PC-9 (cell line): ENCODE results near the gene SYT8. TPM values are rescaled to one million over a fixed set of nuclear protein-coding genes. Genes with fewer than 3 reads are reported as not detected.

Source experiments
- BruUV-seq: library from RNA; stranded (reverse); fragments of 400-500 nt; replicated peaks from 2 replicates; lab custom pipeline; 2021; lab: Mats Ljungman, UMichigan
- CTCF ChIA-PET: fragments of 300-600 bp; sonication (Branson Sonifier 250); formaldehyde crosslinking; loops from one replicate; lab custom pipeline; 2022; ENCODE audit warnings: antibody characterized with exemption; lab: Charles Lee
- POLR2A ChIA-PET: fragments of 300-600 bp; sonication (Branson Sonifier 250); formaldehyde crosslinking; loops from one replicate; lab custom pipeline; 2022; ENCODE audit warnings: antibody characterized with exemption; ENCODE audit not compliant: unreplicated experiment; lab: Charles Lee
- DNase-seq, 2 experiments: peaks; one replicate each; pipeline versions ENCODE4 v3.0.0 to v3.0.0-alpha.2; 2015 to 2022; ENCODE audit warnings: mixed read lengths in 1 of 2
- H2AFZ ChIP-seq: fragments of 200-600 bp; sonication (generic); 2 replicates; pipeline ENCODE4 v1.8.1; 2017; ENCODE audit warnings: antibody characterized with exemption
- H3F3A ChIP-seq: fragments of 200-600 bp; sonication (generic); 2 replicates; pipeline ENCODE4 v1.8.1; 2017; ENCODE audit warnings: antibody characterized with exemption, mild to moderate bottlenecking, low read depth; ENCODE audit not compliant: insufficient read depth
- H3K27ac ChIP-seq: fragments of 200-600 bp; sonication (generic); 2 replicates; pipeline ENCODE4 v1.6.1; 2016; ENCODE audit warnings: mixed run types
- H3K27me3 ChIP-seq: fragments of 200-600 bp; sonication (generic); 2 replicates; pipeline ENCODE4 v1.6.1; 2016; ENCODE audit warnings: low read depth, mixed run types; ENCODE audit not compliant: insufficient read depth
- H3K36me3 ChIP-seq: fragments of 200-600 bp; sonication (generic); 2 replicates; pipeline ENCODE4 v1.6.1; 2016; ENCODE audit warnings: low read depth, mixed run types
- H3K4me1 ChIP-seq: fragments of 200-600 bp; sonication (generic); replicated peaks from 2 replicates; pipeline ENCODE4 v1.6.1; 2016; ENCODE audit warnings: mixed run types; ENCODE audit not compliant: insufficient read depth
- H3K4me2 ChIP-seq: fragments of 200-600 bp; sonication (generic); 2 replicates; pipeline ENCODE4 v1.6.1; 2017; ENCODE audit warnings: mixed run types
- H3K4me3 ChIP-seq: fragments of 200-600 bp; sonication (generic); 2 replicates; pipeline ENCODE4 v1.6.1; 2016; ENCODE audit warnings: mixed run types
- H3K79me2 ChIP-seq: fragments of 200-600 bp; sonication (generic); 2 replicates; pipeline ENCODE4 v1.6.1; 2017; ENCODE audit warnings: low read depth, mixed run types
- H3K9me2 ChIP-seq: fragments of 200-600 bp; sonication (generic); 2 replicates; pipeline ENCODE4 v1.8.1; 2017; ENCODE audit warnings: mild to moderate bottlenecking; ENCODE audit not compliant: insufficient read depth
- H3K9me3 ChIP-seq: fragments of 200-600 bp; sonication (generic); 2 replicates; pipeline ENCODE4 v1.8.1; 2016; ENCODE audit warnings: low read depth; ENCODE audit not compliant: insufficient read depth
- H4K20me1 ChIP-seq: fragments of 200-600 bp; sonication (generic); 2 replicates; pipeline ENCODE4 v1.8.1; 2017; ENCODE audit not compliant: insufficient read depth
- EZH2 ChIP-seq: fragments of 200-600 bp; sonication (generic); IDR thresholded peaks from 2 replicates; pipeline ENCODE4 v1.8.0; 2017; ENCODE audit warnings: antibody characterized with exemption, low read depth
- intact Hi-C: fragments of 100-400 bp; cut with micrococcal nuclease; formaldehyde crosslinking; loops from one replicate; pipeline ENCODE4 v1.10.0; 2022; ENCODE audit not compliant: unreplicated experiment
- total RNA-seq: library from RNA; stranded (reverse); gene quantifications from 2 replicates; pipeline ENCODE4 v1.2.3, GENCODE V29; 2021
- TF ChIP-seq, protein P1 (sequence below): fragments of 200-600 bp; sonication (generic); conservative IDR thresholded peaks from 2 replicates; pipeline ENCODE4 v1.6.1; 2017; ENCODE audit warnings: mixed run types, antibody characterized with exemption, mild to moderate bottlenecking, moderate library complexity

Gene SYT8
- total RNA-seq, 1 experiment from 2014 or later, result 8.9 TPM

DNA sequence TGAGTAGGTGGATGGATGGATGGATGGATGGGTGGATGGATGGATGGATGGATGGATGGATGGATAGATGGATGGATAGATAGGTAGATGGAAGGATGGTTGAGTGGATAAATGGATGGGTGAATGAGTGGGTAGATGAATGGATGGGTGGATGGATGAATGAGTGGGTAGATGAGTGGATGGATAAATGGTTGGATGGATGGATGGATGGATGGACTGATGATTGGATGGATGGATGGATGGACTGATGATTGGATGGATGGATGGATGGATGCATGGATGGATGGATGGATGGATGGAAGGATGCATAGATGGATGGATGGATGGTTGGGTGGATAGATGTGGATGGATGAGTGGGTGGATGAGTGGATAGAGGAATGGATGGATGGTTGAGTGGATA is 13.2 kb upstream of the SYT8 start:
- CTCF ChIA-PET, result no interaction called here
- Histone ChIP-seq H3K9me2 (no peaks in the 10 kb centered on the region), H3K27ac (no peak overlapping the region), H3F3A (peaks cover 4% of the 10 kb centered on the region; the same call in 1 of the 2 replicates), H3K9me3 (no peaks in the 10 kb centered on the region; the same call in 1 of the 2 replicates), H3K4me1 (0 out of 2 replicates have a peak, but pooled peaks cover 7% of the 10 kb centered on the region), H4K20me1 (no peaks in the 10 kb centered on the region), H3K4me3 (no peak overlapping the region), H3K79me2 (no peaks in the 10 kb centered on the region), H3K36me3 (no peaks in the 10 kb centered on the region), H3K27me3 (no peaks in the 10 kb centered on the region), H3K4me2 (no peak overlapping the region), H2AFZ (no peak overlapping the region)
- POLR2A ChIA-PET, result no interaction called here
- no TSS peak for BruUV-seq
- no peak for DNase-seq
- intact Hi-C loops, result loop anchor here (10.0 kb wide), 1 partner anchor 277 kb away; no protein-coding TSS in a partner anchor
- TF ChIP-seq EZH2, result no peak
- TF ChIP-seq, protein P1, sequence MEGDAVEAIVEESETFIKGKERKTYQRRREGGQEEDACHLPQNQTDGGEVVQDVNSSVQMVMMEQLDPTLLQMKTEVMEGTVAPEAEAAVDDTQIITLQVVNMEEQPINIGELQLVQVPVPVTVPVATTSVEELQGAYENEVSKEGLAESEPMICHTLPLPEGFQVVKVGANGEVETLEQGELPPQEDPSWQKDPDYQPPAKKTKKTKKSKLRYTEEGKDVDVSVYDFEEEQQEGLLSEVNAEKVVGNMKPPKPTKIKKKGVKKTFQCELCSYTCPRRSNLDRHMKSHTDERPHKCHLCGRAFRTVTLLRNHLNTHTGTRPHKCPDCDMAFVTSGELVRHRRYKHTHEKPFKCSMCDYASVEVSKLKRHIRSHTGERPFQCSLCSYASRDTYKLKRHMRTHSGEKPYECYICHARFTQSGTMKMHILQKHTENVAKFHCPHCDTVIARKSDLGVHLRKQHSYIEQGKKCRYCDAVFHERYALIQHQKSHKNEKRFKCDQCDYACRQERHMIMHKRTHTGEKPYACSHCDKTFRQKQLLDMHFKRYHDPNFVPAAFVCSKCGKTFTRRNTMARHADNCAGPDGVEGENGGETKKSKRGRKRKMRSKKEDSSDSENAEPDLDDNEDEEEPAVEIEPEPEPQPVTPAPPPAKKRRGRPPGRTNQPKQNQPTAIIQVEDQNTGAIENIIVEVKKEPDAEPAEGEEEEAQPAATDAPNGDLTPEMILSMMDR, result no peak

DNA sequence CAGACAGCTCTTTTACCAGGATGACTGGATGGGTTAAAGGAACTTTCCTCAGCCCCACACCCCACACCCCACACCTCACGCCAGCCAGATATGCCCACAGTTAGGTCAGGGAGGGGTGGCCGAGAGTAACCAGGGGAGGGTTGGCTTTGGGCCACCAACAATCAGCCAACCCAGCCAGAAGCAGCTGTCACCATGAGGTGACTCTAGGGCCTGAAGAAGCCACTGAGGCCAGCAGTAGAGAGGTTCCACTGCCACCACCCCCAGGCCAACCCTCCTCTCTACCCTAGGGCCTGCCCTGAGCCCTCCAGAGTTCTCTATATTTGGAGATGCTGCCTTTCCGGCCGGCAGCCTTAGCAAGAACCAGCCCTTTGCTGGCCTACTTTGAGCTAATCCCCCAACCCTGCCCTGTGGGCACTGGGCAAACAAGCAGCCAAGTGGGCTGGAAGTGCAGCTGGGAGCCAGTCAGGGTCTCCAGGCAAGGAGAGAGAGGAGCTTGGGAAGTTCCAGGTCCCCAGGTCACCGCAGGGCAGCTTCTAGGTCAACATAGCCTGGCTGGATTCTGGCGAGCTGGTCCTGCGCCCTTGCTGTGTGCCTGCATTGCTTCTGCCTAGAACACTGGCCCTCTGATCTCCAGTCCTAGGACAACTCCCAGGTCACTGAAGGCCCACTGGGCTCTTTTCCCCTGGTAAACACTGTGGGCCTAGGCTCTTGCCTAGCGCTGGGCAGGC is 12.0 kb upstream of the SYT8 start:
- Histone ChIP-seq H3K9me2 (no peaks in the 10 kb centered on the region), H4K20me1 (no peaks in the 10 kb centered on the region), H3F3A (peaks cover 2% of the 10 kb centered on the region; the same call in 1 of the 2 replicates), H3K27me3 (no peaks in the 10 kb centered on the region), H3K9me3 (no peaks in the 10 kb centered on the region; the same call in 1 of the 2 replicates), H3K4me2 (no peak overlapping the region), H3K79me2 (no peaks in the 10 kb centered on the region), H3K27ac (no peak overlapping the region), H3K4me1 (peaks cover 17% of the 10 kb centered on the region), H2AFZ (no peak overlapping the region), H3K36me3 (no peaks in the 10 kb centered on the region), H3K4me3 (no peak overlapping the region)
- CTCF ChIA-PET, result interaction anchor here (0.5 kb wide), 1 partner anchor 10 kb away, joined by 4 read pairs; no protein-coding TSS in a partner anchor
- DNase-seq, result no peak
- no peak for TF ChIP-seq EZH2
- TF ChIP-seq, protein P1, result no peak
- intact Hi-C loops, result loop anchor here (10.0 kb wide), 1 partner anchor 278 kb away; no protein-coding TSS in a partner anchor
- BruUV-seq, result no TSS peak
- POLR2A ChIA-PET, result no interaction called here

- Histone ChIP-seq H3K4me3 (no peak overlapping the region), H3K4me2 (no peak overlapping the region), H2AFZ (no peak overlapping the region), H3K27me3 (no peaks in the 10 kb centered on the region), H3K36me3 (no peaks in the 10 kb centered on the region), H3K9me2 (no peaks in the 10 kb centered on the region), H3K9me3 (no peaks in the 10 kb centered on the region), H3K27ac (no peak overlapping the region), H3K4me1 (peaks cover 23% of the 10 kb centered on the region), H3K79me2 (no peaks in the 10 kb centered on the region), H3F3A (no peaks in the 10 kb centered on the region; the same call in 1 of the 2 replicates), H4K20me1 (no peaks in the 10 kb centered on the region)
- intact Hi-C loops, result loop anchor here (10.0 kb wide), 1 partner anchor 279 kb away; no protein-coding TSS in a partner anchor
- DNase-seq, result no peak
- ChIA-PET CTCF (no interaction called here), POLR2A (no interaction called here)
- TF ChIP-seq EZH2, result no peak
- TF ChIP-seq, protein P1, result no peak
- BruUV-seq, result no TSS peak
These were observed 11.2 kb upstream of the SYT8 start for GRCh38 chr11:1823376-1824220.
